Endodermal cell (in vitro differentiated cells): ENCODE data around the gene HSP90AB1. TPM values are rescaled to one million over a fixed set of nuclear protein-coding genes. Genes with fewer than 3 reads are reported as not detected.

ENCODE experiments used
- DNase-seq: peaks from one replicate; pipeline ENCODE4 v3.0.0-alpha.2; 2017
- H3K27ac ChIP-seq: 2 replicates; pipeline ENCODE4 v1.5.1; 2013; ENCODE audit warnings: mild to moderate bottlenecking, low read depth, low read length, moderate library complexity
- H3K27me3 ChIP-seq: 2 replicates; pipeline ENCODE4 v1.6.1; 2013; ENCODE audit warnings: mild to moderate bottlenecking, low read length, moderate library complexity; ENCODE audit not compliant: insufficient read depth, control insufficient read depth, poor library complexity, severe bottlenecking
- H3K36me3 ChIP-seq: 2 replicates; pipeline ENCODE4 v1.7.0; 2013; ENCODE audit warnings: mild to moderate bottlenecking, low read length, moderate library complexity; ENCODE audit not compliant: control insufficient read depth, insufficient read depth
- H3K4me1 ChIP-seq: one replicate; pipeline ENCODE4 v1.7.0; 2013; ENCODE audit warnings: low read length; ENCODE audit not compliant: control insufficient read depth, insufficient read depth
- H3K4me3 ChIP-seq: 2 replicates; pipeline ENCODE4 v1.5.1; 2013; ENCODE audit warnings: mild to moderate bottlenecking, low read length, moderate library complexity
- H3K9ac ChIP-seq: 2 replicates; pipeline ENCODE4 v1.6.1; 2013; ENCODE audit warnings: mild to moderate bottlenecking, low read length, moderate library complexity; ENCODE audit not compliant: poor library complexity, severe bottlenecking; ENCODE audit errors: extremely low read depth
- H3K9me3 ChIP-seq: 2 replicates; pipeline ENCODE4 v1.6.1; 2013; ENCODE audit warnings: mild to moderate bottlenecking, low read length, moderate library complexity; ENCODE audit not compliant: control insufficient read depth
- H3K27ac Mint-ChIP-seq: 2 replicates; pipeline ENCODE4 v1.8.0; 2020; ENCODE audit warnings: mixed read lengths
- H3K27me3 Mint-ChIP-seq: 2 replicates; pipeline ENCODE4 v1.8.0; 2021; ENCODE audit warnings: mild to moderate bottlenecking, mixed read lengths; ENCODE audit not compliant: insufficient read depth
- H3K36me3 Mint-ChIP-seq: 2 replicates; pipeline ENCODE4 v1.8.0; 2020; ENCODE audit warnings: low read depth, mixed read lengths
- H3K4me1 Mint-ChIP-seq: 2 replicates; pipeline ENCODE4 v1.8.0; 2020; ENCODE audit warnings: mixed read lengths
- H3K4me3 Mint-ChIP-seq: 2 replicates; pipeline ENCODE4 v1.8.0; 2020; ENCODE audit warnings: mild to moderate bottlenecking, moderate library complexity, mixed read lengths
- H3K9me3 Mint-ChIP-seq: 2 replicates; pipeline ENCODE4 v1.8.0; 2020; ENCODE audit warnings: mild to moderate bottlenecking, mixed read lengths
- WGBS, 2 experiments: methylation state at CpG; one replicate each; pipeline versions ENCODE4 v1.1.5 to v1.1.7; 2013; ENCODE audit warnings: missing lambda C conversion rate in 2 of 2, mixed read lengths in 1 of 2; ENCODE audit not compliant: insufficient coverage in 1 of 2, insufficient read length in 1 of 2; 5-methylcytosine and 5-hydroxymethylcytosine counted together
- total RNA-seq, 2 donors: library from RNA; stranded (reverse); fragmentation: NEBNext Ultra II Directional in 1 of 2; extraction: Animal tissue kit (Norgen Biotek cat#: 25700) in 1 of 2; gene quantifications; 2 replicates in 1 of 2; 3 replicates in 1 of 2; pipeline ENCODE4 v1.2.1, GENCODE V29; 2021
- TF ChIP-seq, protein P1 (sequence below): fragments of 200-600 bp; sonication (generic); conservative IDR thresholded peaks from 2 replicates; pipeline ENCODE4 v1.5.0; 2021; ENCODE audit warnings: antibody characterized with exemption, mild to moderate bottlenecking

Gene HSP90AB1
- total RNA-seq, 2 donors from 2014 or later = 1,356 to 1,422 TPM

DNA sequence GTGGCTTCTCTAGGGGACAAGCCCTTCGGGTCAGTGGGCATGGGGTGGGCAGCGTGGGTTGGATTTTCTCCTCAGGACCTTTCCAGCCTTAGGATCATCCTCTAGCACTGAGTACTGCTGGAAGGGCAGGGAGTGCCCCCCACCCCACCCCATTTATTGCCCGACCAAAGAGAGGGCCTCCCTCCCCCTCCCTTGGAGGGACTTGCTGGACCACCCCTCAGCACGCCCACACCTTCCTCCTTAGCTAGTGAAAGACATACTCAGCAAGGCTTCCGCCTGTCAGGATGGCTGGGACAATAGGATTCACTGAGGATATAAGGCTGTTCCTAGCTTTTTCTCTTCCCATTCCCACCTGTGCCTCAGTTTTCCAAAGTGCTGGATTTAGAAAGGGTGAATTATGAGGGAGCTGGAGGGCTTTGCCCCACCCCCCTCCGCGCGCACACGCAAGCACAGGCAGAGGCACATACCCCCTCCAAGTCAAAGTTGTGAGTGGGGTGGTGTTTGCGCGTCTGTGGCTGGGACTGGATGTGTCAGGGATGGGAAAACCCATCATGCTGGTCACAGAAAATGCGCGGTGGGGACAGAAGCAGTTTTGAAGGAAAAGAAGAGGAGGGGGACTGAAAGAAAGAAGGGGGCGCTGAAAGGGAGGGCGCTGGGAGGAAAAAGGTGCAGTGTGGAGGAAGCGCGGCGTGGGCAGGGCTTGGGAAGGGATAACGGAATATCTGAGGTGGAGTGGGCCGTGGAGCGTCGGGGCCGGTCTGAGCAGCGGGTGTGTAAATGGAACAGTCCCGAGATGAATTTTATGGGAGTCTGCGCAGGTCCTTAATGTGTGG is 24.2 kb upstream of the HSP90AB1 start:
- H3K36me3 Mint-ChIP-seq = no peaks in the 10 kb centered on the region
- no peaks in the 10 kb centered on the region for H3K9me3 Mint-ChIP-seq
- DNase-seq = peak; percentile 74
- H3K4me1 ChIP-seq = peaks cover 18% of the 10 kb centered on the region
- no peaks in the 10 kb centered on the region for H3K27me3 Mint-ChIP-seq
- peaks cover 50% of the 10 kb centered on the region for H3K4me1 Mint-ChIP-seq
- TF ChIP-seq, protein P1, sequence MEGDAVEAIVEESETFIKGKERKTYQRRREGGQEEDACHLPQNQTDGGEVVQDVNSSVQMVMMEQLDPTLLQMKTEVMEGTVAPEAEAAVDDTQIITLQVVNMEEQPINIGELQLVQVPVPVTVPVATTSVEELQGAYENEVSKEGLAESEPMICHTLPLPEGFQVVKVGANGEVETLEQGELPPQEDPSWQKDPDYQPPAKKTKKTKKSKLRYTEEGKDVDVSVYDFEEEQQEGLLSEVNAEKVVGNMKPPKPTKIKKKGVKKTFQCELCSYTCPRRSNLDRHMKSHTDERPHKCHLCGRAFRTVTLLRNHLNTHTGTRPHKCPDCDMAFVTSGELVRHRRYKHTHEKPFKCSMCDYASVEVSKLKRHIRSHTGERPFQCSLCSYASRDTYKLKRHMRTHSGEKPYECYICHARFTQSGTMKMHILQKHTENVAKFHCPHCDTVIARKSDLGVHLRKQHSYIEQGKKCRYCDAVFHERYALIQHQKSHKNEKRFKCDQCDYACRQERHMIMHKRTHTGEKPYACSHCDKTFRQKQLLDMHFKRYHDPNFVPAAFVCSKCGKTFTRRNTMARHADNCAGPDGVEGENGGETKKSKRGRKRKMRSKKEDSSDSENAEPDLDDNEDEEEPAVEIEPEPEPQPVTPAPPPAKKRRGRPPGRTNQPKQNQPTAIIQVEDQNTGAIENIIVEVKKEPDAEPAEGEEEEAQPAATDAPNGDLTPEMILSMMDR = no peak
- no peaks in the 10 kb centered on the region for H3K36me3 ChIP-seq
- H3K9ac ChIP-seq = no peak overlapping the region
- H3K27me3 ChIP-seq = no peaks in the 10 kb centered on the region
- no peaks in the 10 kb centered on the region for H3K9me3 ChIP-seq
- H3K4me3 ChIP-seq = peak overlapping the region; percentile 73
- H3K27ac ChIP-seq = no peak overlapping the region
- peak overlapping the region; percentile 52 for H3K27ac Mint-ChIP-seq
- peak overlapping the region; percentile 76 for H3K4me3 Mint-ChIP-seq
- WGBS, 2 experiments = 3 to 14% methylated on average over 14 to 26 of the region's 26 CpGs

DNA sequence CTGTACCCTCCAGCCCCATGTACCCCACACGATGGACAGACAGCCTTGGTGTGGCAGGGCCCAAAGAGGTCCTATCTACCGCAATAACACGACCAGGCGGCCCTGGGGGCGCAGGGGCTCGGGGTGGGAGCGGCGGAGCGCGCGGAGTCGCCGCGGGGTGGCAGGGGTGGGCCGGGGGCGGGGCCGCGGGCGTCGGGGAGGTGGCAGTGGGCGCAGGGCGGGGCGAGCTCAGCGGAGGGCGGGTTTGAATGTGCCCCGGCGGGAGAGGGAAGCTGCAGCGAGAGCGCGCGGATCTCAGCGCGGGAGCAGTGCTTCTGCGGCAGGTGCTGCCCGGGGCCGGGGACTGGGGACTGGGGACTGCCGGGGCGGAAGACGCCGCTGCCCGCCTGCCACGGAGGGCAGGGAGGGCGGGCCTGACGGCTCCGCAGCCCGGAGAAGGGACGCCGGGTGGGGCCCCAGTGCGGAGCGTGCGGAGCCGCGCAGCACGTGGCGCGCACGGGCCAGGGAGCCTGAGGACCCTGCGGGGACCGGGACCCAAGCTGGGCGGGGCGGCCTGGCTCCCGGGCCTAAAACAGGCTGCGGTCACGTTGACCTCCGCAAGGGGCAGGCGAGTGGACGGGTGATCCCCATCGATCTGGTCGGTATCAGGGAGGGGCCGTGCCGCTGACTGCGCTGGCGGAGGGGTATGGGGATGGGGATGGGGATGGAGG is 23.4 kb upstream of the HSP90AB1 start, which contains the start of gene SLC29A1:
TSS of gene SLC29A1 (plus strand) at position 277 of the 710 bp plus-strand sequence. CDS start 3,719 bp downstream, outside the sequence.
- H3K27ac ChIP-seq = no peak within 1 kb of the TSS
- DNase-seq = peak; percentile 92
- TF ChIP-seq, protein P1 = peak; percentile 61
- H3K9ac ChIP-seq = peak within 1 kb of the TSS; percentile 34
- H3K9me3 ChIP-seq = no peaks in the 10 kb centered on the region
- WGBS, 2 experiments = 0% methylated on average over 12 to 73 of the region's 73 CpGs
- peak within 1 kb of the TSS; percentile 87 for H3K4me3 ChIP-seq
- peak within 1 kb of the TSS; percentile 56 for H3K27ac Mint-ChIP-seq
- no peaks in the 10 kb centered on the region for H3K36me3 ChIP-seq
- H3K4me3 Mint-ChIP-seq = peak within 1 kb of the TSS; percentile 76
- peaks cover 11% of the 10 kb centered on the region for H3K4me1 ChIP-seq
- H3K27me3 ChIP-seq = no peaks in the 10 kb centered on the region
- no peaks in the 10 kb centered on the region for H3K27me3 Mint-ChIP-seq
- peaks cover 42% of the 10 kb centered on the region for H3K4me1 Mint-ChIP-seq
- peaks cover 4% of the 10 kb centered on the region for H3K36me3 Mint-ChIP-seq
- H3K9me3 Mint-ChIP-seq = no peaks in the 10 kb centered on the region

DNA sequence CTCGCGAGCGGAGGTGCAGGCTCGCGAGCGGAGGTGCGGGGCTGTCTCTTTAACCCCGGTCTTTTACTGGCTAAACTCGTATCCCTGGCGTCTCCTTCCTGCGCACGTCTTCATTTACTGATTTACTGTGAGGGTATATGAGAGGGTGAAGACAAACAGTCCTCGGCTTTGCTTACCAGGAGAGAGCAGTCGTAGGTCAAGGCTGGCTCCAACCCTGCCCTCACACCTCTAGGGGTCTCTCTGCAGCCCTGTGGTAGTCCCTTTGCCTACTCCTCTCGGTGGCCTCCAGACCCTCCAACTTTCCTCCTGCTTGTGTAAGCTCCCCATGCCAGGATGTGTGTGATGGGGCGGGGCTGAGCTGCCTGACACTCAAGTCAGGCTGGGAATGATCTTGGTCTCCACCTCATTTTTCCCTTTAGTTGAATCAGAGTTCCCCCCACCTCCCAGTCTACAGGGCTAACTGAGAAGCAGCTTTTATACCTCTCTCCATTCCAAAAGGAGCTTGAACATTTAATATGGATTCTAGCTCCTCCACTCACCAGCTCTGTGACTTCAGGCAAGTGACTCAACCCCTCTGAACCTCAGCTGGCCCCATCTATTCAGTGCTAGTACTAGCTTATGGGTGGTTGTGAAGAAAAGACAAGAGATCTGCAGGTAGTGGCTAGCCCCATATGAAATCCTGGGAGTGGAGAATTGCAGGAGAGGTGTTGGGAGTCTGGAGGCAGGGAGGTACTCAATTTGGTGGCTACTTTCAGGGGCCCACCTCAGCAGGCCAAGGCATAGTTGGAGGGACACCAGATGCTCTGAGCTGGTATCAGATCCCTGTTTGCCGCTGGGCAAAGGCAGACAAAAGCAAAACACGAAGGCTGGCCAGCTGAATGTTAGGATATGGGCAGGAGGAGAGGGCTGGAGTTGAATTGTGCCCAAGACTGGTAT is 22.6 kb upstream of the HSP90AB1 start:
- peak overlapping the region; percentile 56 for H3K27ac Mint-ChIP-seq
- Histone ChIP-seq H3K4me1 (peaks cover 10% of the 10 kb centered on the region), H3K9me3 (no peaks in the 10 kb centered on the region), H3K36me3 (no peaks in the 10 kb centered on the region), H3K27ac (no peak overlapping the region), H3K27me3 (no peaks in the 10 kb centered on the region), H3K4me3 (peak overlapping the region; percentile 87), H3K9ac (peak overlapping the region; percentile 34)
- H3K4me3 Mint-ChIP-seq = peak overlapping the region; percentile 76
- 8 to 33% methylated on average over 6 to 18 of the region's 18 CpGs for WGBS, 2 experiments
- no peaks in the 10 kb centered on the region for H3K27me3 Mint-ChIP-seq
- TF ChIP-seq, protein P1 = peak; percentile 24
- DNase-seq = no peak
- H3K9me3 Mint-ChIP-seq = no peaks in the 10 kb centered on the region
- peaks cover 40% of the 10 kb centered on the region for H3K4me1 Mint-ChIP-seq
- H3K36me3 Mint-ChIP-seq = peaks cover 10% of the 10 kb centered on the region
